22Rv1 (cell line): ENCODE results near the gene HMGXB4.

ENCODE experiments used
- CTCF ChIP-seq: fragments of 450-650 bp; IDR thresholded peaks from 2 replicates; pipeline ENCODE4 v1.5.1; 2017; ENCODE audit warnings: mild to moderate bottlenecking
- ZFX ChIP-seq: fragments of 450-650 bp; IDR thresholded peaks from 2 replicates; pipeline ENCODE4 v1.6.1; 2017; ENCODE audit warnings: antibody characterized with exemption, borderline replicate concordance

GRCh38 chr22:35341090-35341874, 84.0 kb downstream of the HMGXB4 start:
- no peak for TF ChIP-seq CTCF
- no peak for TF ChIP-seq ZFX
